GM21717 (cell line): ENCODE data around the gene KPNA3.

Source experiments
- ATAC-seq: cut with Tn5 transposase; IDR thresholded peaks from one replicate; pipeline ENCODE4 v1.9.1; 2021; ENCODE audit warnings: mild to moderate bottlenecking, moderate library complexity; ENCODE audit not compliant: unreplicated experiment

Gene KPNA3

GRCh38 chr13:49683489-49683888 lies 109.0 kb downstream of the KPNA3 start:
- no peak for ATAC-seq

- ATAC-seq: no peak
These were observed 110.5 kb downstream of the KPNA3 start for GRCh38 chr13:49681842-49682435.

- ATAC-seq: no peak
These were observed 113.2 kb downstream of the KPNA3 start for GRCh38 chr13:49679246-49679645.

- ATAC-seq: no peak
These were observed 114.1 kb downstream of the KPNA3 start for GRCh38 chr13:49678191-49678914.

- ATAC-seq: no peak
These were observed 115.7 kb downstream of the KPNA3 start for GRCh38 chr13:49676581-49677298.

- ATAC-seq: no peak
These were observed 121.7 kb downstream of the KPNA3 start for GRCh38 chr13:49670828-49671227.

- ATAC-seq: no peak
These were observed 122.7 kb downstream of the KPNA3 start for GRCh38 chr13:49669735-49670309.

- no peak for ATAC-seq
These were observed 124.7 kb downstream of the KPNA3 start for GRCh38 chr13:49667773-49668172.

- no peak for ATAC-seq
These were observed 127.9 kb downstream of the KPNA3 start for GRCh38 chr13:49664606-49665005.

- ATAC-seq: no peak
These were observed 135.2 kb downstream of the KPNA3 start for GRCh38 chr13:49657241-49657641.

- no peak for ATAC-seq
These were observed 136.6 kb downstream of the KPNA3 start for GRCh38 chr13:49655906-49656305.

GRCh38 chr13:49654011-49654410 lies 138.5 kb downstream of the KPNA3 start:
- ATAC-seq: no peak

GRCh38 chr13:49653478-49653877 lies 139.0 kb downstream of the KPNA3 start:
- ATAC-seq: no peak

GRCh38 chr13:49652355-49653305 lies 139.9 kb downstream of the KPNA3 start:
- no peak for ATAC-seq

- ATAC-seq: no peak
These were observed 140.7 kb downstream of the KPNA3 start for GRCh38 chr13:49651570-49652354.

GRCh38 chr13:49649963-49650312 lies 142.5 kb downstream of the KPNA3 start:
- no peak for ATAC-seq
